K562 (cell line): ENCODE data around the gene TTC9C. TPM values are rescaled to one million over a fixed set of nuclear protein-coding genes. Genes with fewer than 3 reads are reported as not detected.

Source experiments
- ATF1 ChIP-seq, 2 experiments: fragments of 450-650 bp in 1 of 2; IDR thresholded peaks; 2 replicates each; pipeline ENCODE4 v1.6.1; 2016; ENCODE audit warnings: missing compliant biosample characterization in 1 of 2, missing genetic modification characterization in 1 of 2
- BCOR ChIP-seq: fragments of 450-650 bp; IDR thresholded peaks from 2 replicates; pipeline ENCODE4 v1.6.1; 2016
- CBX1 ChIP-seq: sonication (generic); IDR thresholded peaks from 2 replicates; pipeline ENCODE4 v1.6.1; 2016; ENCODE audit warnings: antibody characterized with exemption, low read depth, mild to moderate bottlenecking
- CEBPG ChIP-seq, 3 experiments: fragments of 200-800 bp in 1 of 3; sonication (Bioruptor generic) in 1 of 3; sonication (generic) in 1 of 3; formaldehyde crosslinking in 1 of 3; IDR thresholded peaks in 2 of 3; conservative IDR thresholded peaks in 1 of 3; 2 replicates each; pipeline versions ENCODE4 v1.6.1 to v1.8.0; 2016 to 2022; ENCODE audit warnings: missing compliant biosample characterization in 2 of 3, missing genetic modification characterization in 2 of 3, mild to moderate bottlenecking in 1 of 3, missing genetic modification reagents in 1 of 3
- FIP1L1 ChIP-seq: fragments of 200-400 bp; formaldehyde crosslinking; IDR thresholded peaks from 2 replicates; pipeline ENCODE4 v1.6.1; 2018; ENCODE audit warnings: mild to moderate bottlenecking, low read depth, low read length; ENCODE audit not compliant: poor library complexity, severe bottlenecking
- HCFC1 ChIP-seq: IDR thresholded peaks from 2 replicates; pipeline ENCODE4 v1.6.1; 2012; ENCODE audit warnings: low read depth, low read length, improper control_type of control experiment
- HDGF ChIP-seq: fragments of 450-650 bp; IDR thresholded peaks from 2 replicates; pipeline ENCODE4 v1.6.1; 2016
- HNRNPLL ChIP-seq: fragments of 200-400 bp; formaldehyde crosslinking; IDR thresholded peaks from 2 replicates; pipeline ENCODE4 v1.6.1; 2017; ENCODE audit warnings: low read length, low read depth, mild to moderate bottlenecking; ENCODE audit not compliant: poor library complexity, severe bottlenecking
- KAT8 ChIP-seq: fragments of 450-650 bp; IDR thresholded peaks from 2 replicates; pipeline ENCODE4 v1.6.1; 2016; ENCODE audit warnings: low read depth, mild to moderate bottlenecking
- NR3C1 ChIP-seq: sonication (generic); formaldehyde crosslinking; IDR thresholded peaks from 2 replicates; pipeline ENCODE4 v1.8.1; 2022; ENCODE audit warnings: missing genetic modification reagents
- POLR2G ChIP-seq: fragments of 200-400 bp; formaldehyde crosslinking; IDR thresholded peaks from 2 replicates; pipeline ENCODE4 v1.6.1; 2017; ENCODE audit warnings: low read depth, mild to moderate bottlenecking, antibody characterized with exemption, low read length, moderate library complexity
- SREBF2 ChIP-seq: sonication (generic); formaldehyde crosslinking; IDR thresholded peaks from 2 replicates; pipeline ENCODE4 v1.4.0; 2020; ENCODE audit warnings: mild to moderate bottlenecking, missing genetic modification reagents
- XRCC5 ChIP-seq: fragments of 200-400 bp; formaldehyde crosslinking; IDR thresholded peaks from 2 replicates; pipeline ENCODE4 v1.6.1; 2017; ENCODE audit warnings: low read depth, mild to moderate bottlenecking, low read length
- YBX1 ChIP-seq: fragments of 450-650 bp; IDR thresholded peaks from 2 replicates; pipeline ENCODE4 v1.7.1; 2016; ENCODE audit warnings: mild to moderate bottlenecking
- ZBTB1 ChIP-seq: sonication (generic); formaldehyde crosslinking; IDR thresholded peaks from 2 replicates; pipeline ENCODE4 v1.8.1; 2023; ENCODE audit warnings: missing genetic modification reagents, low read depth, mild to moderate bottlenecking, borderline replicate concordance
- ZNF695 ChIP-seq: fragments of 450-650 bp; formaldehyde crosslinking; IDR thresholded peaks from 2 replicates; pipeline ENCODE4 v1.4.0; 2020; ENCODE audit warnings: mild to moderate bottlenecking, moderate library complexity
- ZNF77 ChIP-seq: fragments of 250-450 bp; sonication (Bioruptor Pico); IDR thresholded peaks from 2 replicates; pipeline ENCODE4 v1.5.0; 2020
- ZSCAN32 ChIP-seq: fragments of 450-650 bp; formaldehyde crosslinking; IDR thresholded peaks from 2 replicates; pipeline ENCODE4 v1.4.0; 2020; ENCODE audit warnings: mild to moderate bottlenecking, moderate library complexity
- polyA plus RNA-seq, 8 experiments: library from polyadenylated mRNA; depleted of rRNA in 4 of 8; stranded (reverse) in 5 of 8; unstranded in 3 of 8; fragments of >200 nt; fragmentation: Nextera tagmentation in 2 of 8; fragmentation: Illumina TruSeq in 1 of 8; extraction: Ambion mirVana in 2 of 8; extraction: Trizol in 1 of 8; gene quantifications; 2 replicates each; pipeline versions ENCODE4 v1.2.1 to v1.2.3, GENCODE V29; 2011 to 2014; ENCODE audit warnings: inconsistent platforms in 1 of 8, missing spikeins in 1 of 8
- total RNA-seq, 7 experiments: library from RNA; depleted of rRNA in 6 of 7; stranded (reverse); fragments of >200 nt in 6 of 7; fragmentation: Illumina TruSeq in 2 of 7; extraction: Trizol in 2 of 7; gene quantifications; 2 replicates each; pipeline versions ENCODE4 v1.2.1 to v1.2.3, GENCODE V29; 2011 to 2021; ENCODE audit warnings: low replicate concordance in 1 of 7
- TF ChIP-seq, protein P1 (sequence below): IDR thresholded peaks from 2 replicates; pipeline ENCODE4 v1.6.1; 2016; ENCODE audit warnings: missing genetic modification characterization, missing compliant biosample characterization
- TF ChIP-seq, protein P2 (sequence below): sonication (generic); formaldehyde crosslinking; IDR thresholded peaks from 2 replicates; pipeline ENCODE4 v1.8.1; 2023; ENCODE audit warnings: mild to moderate bottlenecking, missing genetic modification reagents
- TF ChIP-seq, protein P3 (sequence below): fragments of 450-650 bp; IDR thresholded peaks from 2 replicates; pipeline ENCODE4 v1.6.1; 2018; ENCODE audit warnings: mild to moderate bottlenecking, low read depth; ENCODE audit not compliant: partially characterized antibody
- TF ChIP-seq, protein P4 (sequence below): fragments of 250-450 bp; sonication (Bioruptor Pico); IDR thresholded peaks from 2 replicates; pipeline ENCODE4 v1.5.0; 2021

The TTC9C gene
- total and polyA plus RNA-seq, 9 of the 15 experiments (the other 6 are each of a cell fraction or from before 2014, with no cell fraction given): 32.8 to 59.0 (median 37.1) TPM

DNA sequence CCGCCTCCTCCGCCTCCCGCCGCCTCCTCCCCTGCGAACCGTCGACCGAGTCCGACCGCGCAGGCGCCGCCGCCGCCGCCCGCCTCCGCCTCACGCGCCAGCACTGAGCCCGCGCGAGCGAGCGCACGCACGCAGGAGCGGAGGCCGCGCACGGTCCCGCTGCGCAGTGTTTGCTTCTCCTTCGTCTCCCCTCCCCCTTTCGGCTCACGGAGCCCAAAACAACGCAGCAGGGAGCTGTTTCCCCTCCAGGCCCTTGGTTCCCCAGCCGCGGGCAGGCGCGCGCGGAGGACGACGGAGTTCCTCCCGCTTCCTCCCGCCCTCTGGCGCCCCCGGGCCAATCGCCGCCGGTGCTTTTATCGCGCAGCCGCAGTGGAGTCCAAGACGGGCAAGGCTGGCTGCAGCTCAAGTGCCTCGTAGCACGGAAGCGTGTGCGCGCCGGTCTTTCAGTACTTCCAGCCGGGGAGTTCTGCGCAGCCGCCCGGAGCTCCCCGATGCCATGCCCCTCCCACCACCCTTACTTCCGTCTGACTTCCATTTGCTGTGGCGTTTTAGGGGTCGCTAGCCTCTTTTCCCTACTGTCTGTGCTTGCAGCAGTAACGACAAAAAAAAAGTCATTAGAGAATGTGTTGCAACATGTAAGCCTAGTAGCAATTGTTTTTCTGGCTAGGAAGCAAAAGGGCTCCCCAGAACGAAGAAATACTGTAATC lies 968 bp upstream of the TTC9C start, which contains the start of gene HNRNPUL2 (continued):
- TF ChIP-seq, protein P1, sequence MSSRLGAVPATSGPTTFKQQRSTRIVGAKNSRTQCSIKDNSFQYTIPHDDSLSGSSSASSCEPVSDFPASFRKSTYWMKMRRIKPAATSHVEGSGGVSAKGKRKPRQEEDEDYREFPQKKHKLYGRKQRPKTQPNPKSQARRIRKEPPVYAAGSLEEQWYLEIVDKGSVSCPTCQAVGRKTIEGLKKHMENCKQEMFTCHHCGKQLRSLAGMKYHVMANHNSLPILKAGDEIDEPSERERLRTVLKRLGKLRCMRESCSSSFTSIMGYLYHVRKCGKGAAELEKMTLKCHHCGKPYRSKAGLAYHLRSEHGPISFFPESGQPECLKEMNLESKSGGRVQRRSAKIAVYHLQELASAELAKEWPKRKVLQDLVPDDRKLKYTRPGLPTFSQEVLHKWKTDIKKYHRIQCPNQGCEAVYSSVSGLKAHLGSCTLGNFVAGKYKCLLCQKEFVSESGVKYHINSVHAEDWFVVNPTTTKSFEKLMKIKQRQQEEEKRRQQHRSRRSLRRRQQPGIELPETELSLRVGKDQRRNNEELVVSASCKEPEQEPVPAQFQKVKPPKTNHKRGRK (tag): no peak
- peak; percentile 35; the same call in 1 of the 2 replicates for TF ChIP-seq ZBTB1 (CRISPR knock-in tag)
- TF ChIP-seq, protein P2, sequence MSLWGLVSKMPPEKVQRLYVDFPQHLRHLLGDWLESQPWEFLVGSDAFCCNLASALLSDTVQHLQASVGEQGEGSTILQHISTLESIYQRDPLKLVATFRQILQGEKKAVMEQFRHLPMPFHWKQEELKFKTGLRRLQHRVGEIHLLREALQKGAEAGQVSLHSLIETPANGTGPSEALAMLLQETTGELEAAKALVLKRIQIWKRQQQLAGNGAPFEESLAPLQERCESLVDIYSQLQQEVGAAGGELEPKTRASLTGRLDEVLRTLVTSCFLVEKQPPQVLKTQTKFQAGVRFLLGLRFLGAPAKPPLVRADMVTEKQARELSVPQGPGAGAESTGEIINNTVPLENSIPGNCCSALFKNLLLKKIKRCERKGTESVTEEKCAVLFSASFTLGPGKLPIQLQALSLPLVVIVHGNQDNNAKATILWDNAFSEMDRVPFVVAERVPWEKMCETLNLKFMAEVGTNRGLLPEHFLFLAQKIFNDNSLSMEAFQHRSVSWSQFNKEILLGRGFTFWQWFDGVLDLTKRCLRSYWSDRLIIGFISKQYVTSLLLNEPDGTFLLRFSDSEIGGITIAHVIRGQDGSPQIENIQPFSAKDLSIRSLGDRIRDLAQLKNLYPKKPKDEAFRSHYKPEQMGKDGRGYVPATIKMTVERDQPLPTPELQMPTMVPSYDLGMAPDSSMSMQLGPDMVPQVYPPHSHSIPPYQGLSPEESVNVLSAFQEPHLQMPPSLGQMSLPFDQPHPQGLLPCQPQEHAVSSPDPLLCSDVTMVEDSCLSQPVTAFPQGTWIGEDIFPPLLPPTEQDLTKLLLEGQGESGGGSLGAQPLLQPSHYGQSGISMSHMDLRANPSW (CRISPR knock-in tag): peak; percentile 82; the same call in 1 of the 2 replicates
- peak; percentile 33 for TF ChIP-seq HCFC1
- TF ChIP-seq BCOR: no peak
- TF ChIP-seq ZNF695: no peak
- no peak for TF ChIP-seq SREBF2
- TF ChIP-seq, protein P3, sequence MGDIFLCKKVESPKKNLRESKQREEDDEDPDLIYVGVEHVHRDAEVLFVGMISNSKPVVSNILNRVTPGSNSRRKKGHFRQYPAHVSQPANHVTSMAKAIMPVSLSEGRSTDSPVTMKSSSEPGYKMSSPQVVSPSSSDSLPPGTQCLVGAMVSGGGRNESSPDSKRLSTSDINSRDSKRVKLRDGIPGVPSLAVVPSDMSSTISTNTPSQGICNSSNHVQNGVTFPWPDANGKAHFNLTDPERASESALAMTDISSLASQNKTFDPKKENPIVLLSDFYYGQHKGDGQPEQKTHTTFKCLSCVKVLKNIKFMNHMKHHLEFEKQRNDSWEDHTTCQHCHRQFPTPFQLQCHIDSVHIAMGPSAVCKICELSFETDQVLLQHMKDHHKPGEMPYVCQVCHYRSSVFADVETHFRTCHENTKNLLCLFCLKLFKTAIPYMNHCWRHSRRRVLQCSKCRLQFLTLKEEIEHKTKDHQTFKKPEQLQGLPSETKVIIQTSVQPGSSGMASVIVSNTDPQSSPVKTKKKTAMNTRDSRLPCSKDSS: no peak
- no peak for TF ChIP-seq YBX1
- TF ChIP-seq POLR2G: peak; percentile 98
- no peak for TF ChIP-seq ZNF77
- TF ChIP-seq CEBPG (CRISPR knock-in tag; IDR thresholded peaks at IDR 0.05): no peak
- no peak; a peak in 1 of 4 replicates for TF ChIP-seq CEBPG (tag; conservative IDR thresholded peaks at IDR 0.05 in 1 of 2, IDR thresholded peaks at IDR 0.05 in 1 of 2)
- no peak for TF ChIP-seq XRCC5
- TF ChIP-seq CBX1: peak; percentile 93
- no peak for TF ChIP-seq ZSCAN32
- TF ChIP-seq KAT8: no peak
- TF ChIP-seq, protein P4, sequence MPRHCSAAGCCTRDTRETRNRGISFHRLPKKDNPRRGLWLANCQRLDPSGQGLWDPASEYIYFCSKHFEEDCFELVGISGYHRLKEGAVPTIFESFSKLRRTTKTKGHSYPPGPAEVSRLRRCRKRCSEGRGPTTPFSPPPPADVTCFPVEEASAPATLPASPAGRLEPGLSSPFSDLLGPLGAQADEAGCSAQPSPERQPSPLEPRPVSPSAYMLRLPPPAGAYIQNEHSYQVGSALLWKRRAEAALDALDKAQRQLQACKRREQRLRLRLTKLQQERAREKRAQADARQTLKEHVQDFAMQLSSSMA: peak; percentile 85; the same call in 1 of the 2 replicates
- TF ChIP-seq FIP1L1: peak; percentile 77
- no peak for TF ChIP-seq HDGF
- 0 out of 2 replicates have a peak, but pooled peaks have one; percentile 81 for TF ChIP-seq NR3C1 (CRISPR knock-in tag)
- TF ChIP-seq HNRNPLL: peak; percentile 77
- no peak for TF ChIP-seq ATF1 (CRISPR knock-in tag; IDR thresholded peaks at IDR 0.05)
- TF ChIP-seq ATF1 (tag; IDR thresholded peaks at IDR 0.05): peak; percentile 72
